HEK293 (cell line): ENCODE measurements around the gene OR9A2.

Experiments used
- CTCF ChIA-PET: fragments of 350-600 bp; formaldehyde crosslinking; extraction: SDS; loops from one replicate; lab custom pipeline; 2021; ENCODE audit warnings: antibody characterized with exemption; lab: Yijun Ruan, JAX
- POLR2A ChIA-PET: fragments of 300-600 bp; formaldehyde crosslinking; extraction: SDS; loops from one replicate; lab custom pipeline; 2020; ENCODE audit warnings: antibody characterized with exemption, inconsistent platforms; lab: Yijun Ruan, JAX
- H3K27ac ChIP-seq: fragments of 200-500 bp; sonication (Bioruptor generic); 2 replicates; pipeline ENCODE4 v1.5.1; 2014; ENCODE audit warnings: low read depth, low read length, control low read depth, inconsistent platforms; ENCODE audit errors: extremely low read depth
- H3K36me3 ChIP-seq, 2 experiments: fragments of 200-500 bp in 1 of 2; sonication (Bioruptor generic) in 1 of 2; 1 replicate in 1 of 2; 2 replicates in 1 of 2; pipeline ENCODE4 v1.5.1; 2014 to 2017; ENCODE audit warnings: inconsistent platforms in 2 of 2, low read length in 2 of 2; ENCODE audit not compliant: control insufficient read depth in 2 of 2, insufficient read depth in 1 of 2
- H3K4me1 ChIP-seq: fragments of 200-500 bp; sonication (Bioruptor generic); 2 replicates; pipeline ENCODE4 v1.5.1; 2014; ENCODE audit warnings: mild to moderate bottlenecking, low read length, inconsistent platforms; ENCODE audit not compliant: control insufficient read depth, insufficient read depth
- H3K4me3 ChIP-seq: 2 replicates; pipeline ENCODE4 v1.5.1; 2011; ENCODE audit warnings: low read depth, mild to moderate bottlenecking, control low read depth, low read length, moderate library complexity
- H3K9me3 ChIP-seq: fragments of 200-500 bp; sonication (Bioruptor generic); 2 replicates; pipeline ENCODE4 v1.5.1; 2014; ENCODE audit warnings: low read depth, low read length, inconsistent platforms; ENCODE audit not compliant: control insufficient read depth, insufficient read depth
- ZBTB21 ChIP-seq: fragments of 450-650 bp; formaldehyde crosslinking; IDR thresholded peaks from 2 replicates; pipeline ENCODE4 v1.5.1; 2017; ENCODE audit warnings: missing biosample characterization, missing genetic modification characterization
- ZFHX2 ChIP-seq: fragments of 450-650 bp; formaldehyde crosslinking; conservative IDR thresholded peaks from 2 replicates; pipeline ENCODE4 v1.5.1; 2016; ENCODE audit warnings: missing biosample characterization, missing genetic modification characterization
- ZNF133 ChIP-seq: fragments of 450-650 bp; formaldehyde crosslinking; IDR thresholded peaks from 2 replicates; pipeline ENCODE4 v1.5.1; 2016; ENCODE audit warnings: missing biosample characterization, missing genetic modification characterization
- ZNF221 ChIP-seq: fragments of 450-650 bp; formaldehyde crosslinking; IDR thresholded peaks from 2 replicates; pipeline ENCODE4 v1.5.1; 2017; ENCODE audit warnings: missing biosample characterization, missing genetic modification characterization, borderline replicate concordance
- ZNF302 ChIP-seq: fragments of 450-650 bp; formaldehyde crosslinking; IDR thresholded peaks from 2 replicates; pipeline ENCODE4 v1.5.1; 2016; ENCODE audit warnings: missing biosample characterization, missing genetic modification characterization, low read depth
- ZNF423 ChIP-seq: fragments of 450-650 bp; formaldehyde crosslinking; IDR thresholded peaks from 2 replicates; pipeline ENCODE4 v1.5.1; 2016; ENCODE audit warnings: missing biosample characterization, missing genetic modification characterization
- ZNF658 ChIP-seq: fragments of 450-650 bp; formaldehyde crosslinking; IDR thresholded peaks from 2 replicates; pipeline ENCODE4; 2016; ENCODE audit warnings: missing biosample characterization, missing genetic modification characterization
- ZNF707 ChIP-seq: fragments of 450-650 bp; formaldehyde crosslinking; IDR thresholded peaks from 2 replicates; pipeline ENCODE4 v1.5.1; 2016; ENCODE audit warnings: missing biosample characterization, missing genetic modification characterization
- ZNF747 ChIP-seq: fragments of 450-650 bp; formaldehyde crosslinking; IDR thresholded peaks from 2 replicates; pipeline ENCODE4 v1.5.1; 2016; ENCODE audit warnings: missing biosample characterization, missing genetic modification characterization
- ZNF776 ChIP-seq: fragments of 450-650 bp; formaldehyde crosslinking; IDR thresholded peaks from 2 replicates; pipeline ENCODE4 v1.5.0; 2017; ENCODE audit warnings: missing biosample characterization, missing genetic modification characterization, borderline replicate concordance
- ZSCAN30 ChIP-seq: fragments of 450-650 bp; IDR thresholded peaks from 2 replicates; pipeline ENCODE4 v1.5.1; 2018; ENCODE audit warnings: missing biosample characterization, mild to moderate bottlenecking, missing genetic modification characterization, moderate library complexity
- TF ChIP-seq, protein P1 (sequence below): fragments of 450-650 bp; formaldehyde crosslinking; IDR thresholded peaks from 2 replicates; pipeline ENCODE4 v1.5.1; 2017; ENCODE audit warnings: missing biosample characterization, missing genetic modification characterization
- TF ChIP-seq, protein P2 (sequence below): fragments of 450-650 bp; formaldehyde crosslinking; IDR thresholded peaks from 2 replicates; pipeline ENCODE4 v1.5.1; 2016; ENCODE audit warnings: missing biosample characterization, missing genetic modification characterization, borderline replicate concordance
- TF ChIP-seq, protein P3 (sequence below): fragments of 450-650 bp; formaldehyde crosslinking; IDR thresholded peaks from 2 replicates; pipeline ENCODE4; 2016; ENCODE audit warnings: missing biosample characterization, missing genetic modification characterization
- TF ChIP-seq, protein P4 (sequence below): fragments of 450-650 bp; formaldehyde crosslinking; IDR thresholded peaks from 2 replicates; pipeline ENCODE4 v1.5.1; 2017; ENCODE audit warnings: missing biosample characterization, mild to moderate bottlenecking, missing genetic modification characterization, moderate library complexity

OR9A2 gene

GRCh38 chr7:143040209-143040715 is 13.3 kb upstream of the OR9A2 start:
- TF ChIP-seq ZNF707 (tag by site-specific recombination), result no peak
- ChIA-PET POLR2A (no interaction called here), CTCF (interaction anchor here (0.6 kb wide), 1 partner anchor 32 kb away, joined by 3 read pairs; no protein-coding TSS in a partner anchor)
- Histone ChIP-seq H3K27ac (no peak overlapping the region), H3K9me3 (no peaks in the 10 kb centered on the region), H3K4me3 (no peak overlapping the region), H3K4me1 (no peaks in the 10 kb centered on the region), H3K36me3 (no peaks in the 10 kb centered on the region)

DNA sequence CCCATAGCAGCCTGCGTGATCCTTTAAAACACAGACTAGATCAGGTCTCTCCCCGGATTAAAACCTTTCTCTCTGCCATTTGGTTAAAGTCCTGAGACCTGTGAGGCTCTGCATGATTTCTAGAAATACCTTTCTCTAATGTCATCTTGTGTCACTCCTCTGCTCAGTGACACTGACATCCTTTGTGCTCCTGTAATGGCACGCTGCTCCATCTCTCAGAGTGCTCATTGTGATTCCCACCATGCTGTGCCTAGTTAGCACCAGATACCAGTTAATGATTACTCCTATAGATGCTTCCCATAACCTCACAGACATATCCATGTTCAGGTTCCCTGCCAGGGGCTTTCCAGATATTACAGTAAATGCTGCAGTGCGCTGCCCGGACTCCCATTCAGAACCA is 11.7 kb upstream of the OR9A2 start:
- Histone ChIP-seq H3K9me3 (no peaks in the 10 kb centered on the region), H3K4me1 (no peaks in the 10 kb centered on the region), H3K36me3 (no peaks in the 10 kb centered on the region), H3K4me3 (no peak overlapping the region), H3K27ac (no peak overlapping the region)
- ChIA-PET CTCF (interaction anchor here (1.6 kb wide), 1 partner anchor 35 kb away, joined by 5 read pairs; no protein-coding TSS in a partner anchor), POLR2A (no interaction called here)
- TF ChIP-seq, protein P1, sequence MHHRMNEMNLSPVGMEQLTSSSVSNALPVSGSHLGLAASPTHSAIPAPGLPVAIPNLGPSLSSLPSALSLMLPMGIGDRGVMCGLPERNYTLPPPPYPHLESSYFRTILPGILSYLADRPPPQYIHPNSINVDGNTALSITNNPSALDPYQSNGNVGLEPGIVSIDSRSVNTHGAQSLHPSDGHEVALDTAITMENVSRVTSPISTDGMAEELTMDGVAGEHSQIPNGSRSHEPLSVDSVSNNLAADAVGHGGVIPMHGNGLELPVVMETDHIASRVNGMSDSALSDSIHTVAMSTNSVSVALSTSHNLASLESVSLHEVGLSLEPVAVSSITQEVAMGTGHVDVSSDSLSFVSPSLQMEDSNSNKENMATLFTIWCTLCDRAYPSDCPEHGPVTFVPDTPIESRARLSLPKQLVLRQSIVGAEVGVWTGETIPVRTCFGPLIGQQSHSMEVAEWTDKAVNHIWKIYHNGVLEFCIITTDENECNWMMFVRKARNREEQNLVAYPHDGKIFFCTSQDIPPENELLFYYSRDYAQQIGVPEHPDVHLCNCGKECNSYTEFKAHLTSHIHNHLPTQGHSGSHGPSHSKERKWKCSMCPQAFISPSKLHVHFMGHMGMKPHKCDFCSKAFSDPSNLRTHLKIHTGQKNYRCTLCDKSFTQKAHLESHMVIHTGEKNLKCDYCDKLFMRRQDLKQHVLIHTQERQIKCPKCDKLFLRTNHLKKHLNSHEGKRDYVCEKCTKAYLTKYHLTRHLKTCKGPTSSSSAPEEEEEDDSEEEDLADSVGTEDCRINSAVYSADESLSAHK (tag by site-specific recombination), result no peak
- TF ChIP-seq ZNF423 (tag by site-specific recombination) (no peak), ZBTB21 (no peak), ZNF302 (tag by site-specific recombination) (no peak), ZNF747 (tag by site-specific recombination) (no peak), ZFHX2 (no peak), ZNF658 (tag by site-specific recombination) (no peak), ZSCAN30 (tag by site-specific recombination) (no peak)

DNA sequence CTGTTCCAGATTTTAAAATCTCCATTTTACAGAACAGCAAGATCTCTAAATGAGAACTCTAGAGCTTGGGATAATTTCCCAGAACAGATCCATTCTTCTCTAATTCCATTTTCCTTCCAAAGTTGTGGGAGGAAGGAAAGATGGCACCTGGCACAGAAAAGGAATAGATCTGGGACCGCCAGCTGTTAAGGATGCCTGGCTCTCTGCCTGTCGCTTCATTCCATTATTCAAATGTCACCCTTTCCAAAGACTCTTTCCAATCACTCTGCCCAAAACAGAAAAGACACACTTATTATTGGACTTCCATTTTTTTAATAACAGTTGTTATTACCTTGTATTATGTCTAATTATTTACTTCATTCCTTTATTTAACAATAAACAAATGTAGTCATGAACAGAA is 751 bp upstream of the OR9A2 start:
- TF ChIP-seq ZNF776 (tag by site-specific recombination), result no peak
- TF ChIP-seq, all 188 proteins: peak for 0
- Histone ChIP-seq H3K27ac (no peak overlapping the region), H3K9me3 (no peaks in the 10 kb centered on the region), H3K4me3 (no peak overlapping the region), H3K4me1 (no peaks in the 10 kb centered on the region), H3K36me3 (no peaks in the 10 kb centered on the region)
- ChIA-PET CTCF (interaction anchor here (0.6 to 0.7 kb wide), 3 partner anchors 175 to 389 kb away, joined by 4 read pairs; no protein-coding TSS in a partner anchor), POLR2A (no interaction called here)

DNA sequence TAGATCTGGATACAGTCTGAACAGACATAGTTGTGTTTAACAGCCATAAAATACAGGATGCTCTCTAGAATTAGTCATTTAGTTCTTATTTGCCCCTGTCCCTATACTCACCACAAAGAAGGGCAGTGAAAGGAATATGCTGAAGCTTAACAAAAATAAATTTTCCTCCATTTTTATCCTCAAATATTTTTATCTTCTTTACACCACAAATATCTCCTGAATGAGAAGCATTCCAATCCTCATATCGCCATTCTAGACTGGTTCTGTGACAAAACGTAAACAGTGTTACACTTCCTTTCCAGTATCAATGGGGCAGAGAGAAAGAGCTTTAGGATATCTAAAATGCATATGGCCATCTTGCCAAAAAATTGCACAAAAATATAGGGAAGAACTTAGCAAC is 1.6 kb downstream of the OR9A2 start:
- no peak overlapping the region for H3K27ac ChIP-seq
- H3K9me3 ChIP-seq, result no peaks in the 10 kb centered on the region
- H3K4me1 ChIP-seq, result no peaks in the 10 kb centered on the region
- CTCF ChIA-PET, result interaction anchor here (0.6 to 1.3 kb wide), 2 partner anchors 19 to 190 kb away, joined by 3 read pairs; no protein-coding TSS in a partner anchor
- H3K4me3 ChIP-seq, result no peak overlapping the region
- POLR2A ChIA-PET, result no interaction called here
- no peaks in the 10 kb centered on the region for H3K36me3 ChIP-seq
- TF ChIP-seq ZNF133 (tag by site-specific recombination) (no peak), ZNF221 (tag by site-specific recombination) (no peak)
- TF ChIP-seq, protein P2, sequence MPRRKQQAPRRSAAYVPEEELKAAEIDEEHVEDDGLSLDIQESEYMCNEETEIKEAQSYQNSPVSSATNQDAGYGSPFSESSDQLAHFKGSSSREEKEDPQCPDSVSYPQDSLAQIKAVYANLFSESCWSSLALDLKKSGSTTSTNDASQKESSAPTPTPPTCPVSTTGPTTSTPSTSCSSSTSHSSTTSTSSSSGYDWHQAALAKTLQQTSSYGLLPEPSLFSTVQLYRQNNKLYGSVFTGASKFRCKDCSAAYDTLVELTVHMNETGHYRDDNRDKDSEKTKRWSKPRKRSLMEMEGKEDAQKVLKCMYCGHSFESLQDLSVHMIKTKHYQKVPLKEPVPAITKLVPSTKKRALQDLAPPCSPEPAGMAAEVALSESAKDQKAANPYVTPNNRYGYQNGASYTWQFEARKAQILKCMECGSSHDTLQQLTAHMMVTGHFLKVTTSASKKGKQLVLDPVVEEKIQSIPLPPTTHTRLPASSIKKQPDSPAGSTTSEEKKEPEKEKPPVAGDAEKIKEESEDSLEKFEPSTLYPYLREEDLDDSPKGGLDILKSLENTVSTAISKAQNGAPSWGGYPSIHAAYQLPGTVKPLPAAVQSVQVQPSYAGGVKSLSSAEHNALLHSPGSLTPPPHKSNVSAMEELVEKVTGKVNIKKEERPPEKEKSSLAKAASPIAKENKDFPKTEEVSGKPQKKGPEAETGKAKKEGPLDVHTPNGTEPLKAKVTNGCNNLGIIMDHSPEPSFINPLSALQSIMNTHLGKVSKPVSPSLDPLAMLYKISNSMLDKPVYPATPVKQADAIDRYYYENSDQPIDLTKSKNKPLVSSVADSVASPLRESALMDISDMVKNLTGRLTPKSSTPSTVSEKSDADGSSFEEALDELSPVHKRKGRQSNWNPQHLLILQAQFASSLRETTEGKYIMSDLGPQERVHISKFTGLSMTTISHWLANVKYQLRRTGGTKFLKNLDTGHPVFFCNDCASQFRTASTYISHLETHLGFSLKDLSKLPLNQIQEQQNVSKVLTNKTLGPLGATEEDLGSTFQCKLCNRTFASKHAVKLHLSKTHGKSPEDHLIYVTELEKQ (tag by site-specific recombination), result no peak
- TF ChIP-seq, protein P1 (tag by site-specific recombination), result no peak
- TF ChIP-seq, protein P3, sequence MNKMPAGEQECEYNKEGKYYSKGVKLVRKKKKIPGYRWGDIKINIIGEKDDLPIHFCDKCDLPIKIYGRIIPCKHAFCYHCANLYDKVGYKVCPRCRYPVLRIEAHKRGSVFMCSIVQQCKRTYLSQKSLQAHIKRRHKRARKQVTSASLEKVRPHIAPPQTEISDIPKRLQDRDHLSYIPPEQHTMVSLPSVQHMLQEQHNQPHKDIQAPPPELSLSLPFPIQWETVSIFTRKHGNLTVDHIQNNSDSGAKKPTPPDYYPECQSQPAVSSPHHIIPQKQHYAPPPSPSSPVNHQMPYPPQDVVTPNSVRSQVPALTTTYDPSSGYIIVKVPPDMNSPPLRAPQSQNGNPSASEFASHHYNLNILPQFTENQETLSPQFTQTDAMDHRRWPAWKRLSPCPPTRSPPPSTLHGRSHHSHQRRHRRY (tag by site-specific recombination), result no peak
- TF ChIP-seq, protein P4, sequence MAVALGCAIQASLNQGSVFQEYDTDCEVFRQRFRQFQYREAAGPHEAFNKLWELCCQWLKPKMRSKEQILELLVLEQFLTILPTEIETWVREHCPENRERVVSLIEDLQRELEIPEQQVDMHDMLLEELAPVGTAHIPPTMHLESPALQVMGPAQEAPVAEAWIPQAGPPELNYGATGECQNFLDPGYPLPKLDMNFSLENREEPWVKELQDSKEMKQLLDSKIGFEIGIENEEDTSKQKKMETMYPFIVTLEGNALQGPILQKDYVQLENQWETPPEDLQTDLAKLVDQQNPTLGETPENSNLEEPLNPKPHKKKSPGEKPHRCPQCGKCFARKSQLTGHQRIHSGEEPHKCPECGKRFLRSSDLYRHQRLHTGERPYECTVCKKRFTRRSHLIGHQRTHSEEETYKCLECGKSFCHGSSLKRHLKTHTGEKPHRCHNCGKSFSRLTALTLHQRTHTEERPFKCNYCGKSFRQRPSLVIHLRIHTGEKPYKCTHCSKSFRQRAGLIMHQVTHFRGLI (tag by site-specific recombination), result no peak
